Fibroblast of lung (primary cell): ENCODE results near the gene C5orf34.

Experiments
- CTCF ChIP-seq, 2 donors: IDR thresholded peaks in 1 of 2; conservative IDR thresholded peaks in 1 of 2; 1 replicate in 1 of 2; 2 replicates in 1 of 2; pipeline ENCODE4 v1.5.1; 2011 to 2012; ENCODE audit warnings: low read length in 2 of 2, control low read depth in 1 of 2, inconsistent platforms in 1 of 2, low read depth in 1 of 2, mild to moderate bottlenecking in 1 of 2
- EZH2 ChIP-seq: IDR thresholded peaks from 2 replicates; pipeline ENCODE4 v1.5.1; 2012; ENCODE audit warnings: low read length, control low read depth, mild to moderate bottlenecking; ENCODE audit errors: missing control alignments

GRCh38 chr5:43498581-43498980, 16.4 kb downstream of the C5orf34 start:
- TF ChIP-seq CTCF (conservative IDR thresholded peaks at IDR 0.05 in 1 of 2, IDR thresholded peaks at IDR 0.05 in 1 of 2; ENCODE audit: low read depth in 1 of 2, low read length in 2 of 2) (no peak), EZH2 (no peak)
